Astrocyte (in vitro differentiated cells and primary cell): ENCODE data around the gene SHC1. TPM values are rescaled to one million over a fixed set of nuclear protein-coding genes. Genes with fewer than 3 reads are reported as not detected.
A peak's percentile ranks its signal among the peaks of the same experiment; 100 is the strongest.

Experiments
- DNase-seq: peaks from one replicate; pipeline ENCODE4 v3.0.0-alpha.2; 2010; ENCODE audit warnings: low read depth
- FAIRE-seq: peaks from 2 replicates; lab custom pipeline; 2011; peaks lifted over from hg19 to GRCh38; lab: Jason Lieb, UNC
- H2AFZ ChIP-seq: 2 replicates; pipeline ENCODE4 v1.6.0; 2012; ENCODE audit warnings: low read depth, low read length, inconsistent platforms
- H3K27ac ChIP-seq: 2 replicates; pipeline ENCODE4 v1.5.1; 2011; ENCODE audit warnings: low read depth, low read length, inconsistent platforms
- H3K27me3 ChIP-seq: 2 replicates; pipeline ENCODE4 v1.6.0; 2011; ENCODE audit warnings: low read length, inconsistent platforms; ENCODE audit not compliant: insufficient read depth
- H3K36me3 ChIP-seq: 2 replicates; pipeline ENCODE4 v1.5.1; 2011; ENCODE audit warnings: low read length, inconsistent platforms; ENCODE audit not compliant: insufficient read depth
- H3K4me1 ChIP-seq: 2 replicates; pipeline ENCODE4 v1.5.1; 2011; ENCODE audit warnings: low read length, inconsistent platforms; ENCODE audit not compliant: insufficient read depth
- H3K4me2 ChIP-seq: 2 replicates; pipeline ENCODE4 v1.6.0; 2012; ENCODE audit warnings: low read length, inconsistent platforms
- H3K4me3 ChIP-seq: 2 replicates; pipeline ENCODE4 v1.5.1; 2011; ENCODE audit warnings: low read depth, mild to moderate bottlenecking, low read length, inconsistent platforms; ENCODE audit not compliant: insufficient read depth
- H3K79me2 ChIP-seq: 2 replicates; pipeline ENCODE4 v1.6.0; 2012; ENCODE audit warnings: mild to moderate bottlenecking, low read length, inconsistent platforms; ENCODE audit not compliant: insufficient read depth
- H3K9ac ChIP-seq: 2 replicates; pipeline ENCODE4 v1.6.0; 2012; ENCODE audit warnings: mild to moderate bottlenecking, low read length, inconsistent platforms
- H3K9me3 ChIP-seq: 2 replicates; pipeline ENCODE4 v1.5.1; 2012; ENCODE audit warnings: low read depth, mild to moderate bottlenecking, low read length, inconsistent platforms; ENCODE audit not compliant: insufficient read depth
- H4K20me1 ChIP-seq: 2 replicates; pipeline ENCODE4 v1.6.0; 2012; ENCODE audit warnings: low read length, inconsistent platforms; ENCODE audit not compliant: insufficient read depth
- H3K27ac Mint-ChIP-seq: one replicate; pipeline ENCODE4 v1.8.0; 2021; ENCODE audit warnings: mild to moderate bottlenecking, mixed read lengths; ENCODE audit not compliant: unreplicated experiment
- H3K27me3 Mint-ChIP-seq: one replicate; pipeline ENCODE4 v1.8.0; 2021; ENCODE audit warnings: low read depth, mixed read lengths; ENCODE audit not compliant: unreplicated experiment
- H3K36me3 Mint-ChIP-seq: one replicate; pipeline ENCODE4 v1.8.0; 2021; ENCODE audit warnings: low read depth, mixed read lengths; ENCODE audit not compliant: unreplicated experiment
- H3K4me1 Mint-ChIP-seq: one replicate; pipeline ENCODE4 v1.8.0; 2021; ENCODE audit warnings: low read depth, mixed read lengths; ENCODE audit not compliant: unreplicated experiment
- H3K4me3 Mint-ChIP-seq: one replicate; pipeline ENCODE4 v1.8.0; 2021; ENCODE audit warnings: mild to moderate bottlenecking, moderate library complexity, mixed read lengths; ENCODE audit not compliant: unreplicated experiment
- H3K9me3 Mint-ChIP-seq: one replicate; pipeline ENCODE4 v1.8.0; 2021; ENCODE audit warnings: mild to moderate bottlenecking, mixed read lengths; ENCODE audit not compliant: unreplicated experiment
- CTCF ChIP-seq: IDR thresholded peaks from 2 replicates; pipeline ENCODE4 v1.5.1; 2011; ENCODE audit warnings: low read depth, mild to moderate bottlenecking, inconsistent platforms, low read length, moderate library complexity; ENCODE audit not compliant: insufficient read depth
- EZH2 ChIP-seq: IDR thresholded peaks from 2 replicates; pipeline ENCODE4 v1.6.1; 2012; ENCODE audit warnings: mild to moderate bottlenecking, low read length, inconsistent platforms; ENCODE audit not compliant: insufficient read depth
- total RNA-seq: library from RNA; stranded (reverse); gene quantifications from 2 replicates; pipeline ENCODE4 v1.2.1, GENCODE V29; 2021

Gene SHC1
- total RNA-seq, 1 donor from 2014 or later: 397 TPM

GRCh38 chr1:154968731-154969130, 1.8 kb downstream of the SHC1 start:
- peak overlapping the region; percentile 21 for H3K27ac ChIP-seq
- H3K27me3 Mint-ChIP-seq: no peaks in the 10 kb centered on the region
- H3K27me3 ChIP-seq: no peaks in the 10 kb centered on the region
- H3K36me3 ChIP-seq: peaks cover 39% of the 10 kb centered on the region
- no peak overlapping the region for H3K27ac Mint-ChIP-seq
- peak overlapping the region; percentile 94 for H3K4me2 ChIP-seq
- H3K9me3 Mint-ChIP-seq: no peaks in the 10 kb centered on the region
- peaks cover 13% of the 10 kb centered on the region for H3K36me3 Mint-ChIP-seq
- peak overlapping the region; percentile 91 for H3K9ac ChIP-seq
- peaks cover 75% of the 10 kb centered on the region for H3K79me2 ChIP-seq
- no peak for DNase-seq
- peak overlapping the region; percentile 93 for H3K4me3 Mint-ChIP-seq
- peaks cover 67% of the 10 kb centered on the region for H4K20me1 ChIP-seq
- H3K4me1 ChIP-seq: peaks cover 46% of the 10 kb centered on the region
- H3K4me3 ChIP-seq: peak overlapping the region; percentile 77
- H3K9me3 ChIP-seq: no peaks in the 10 kb centered on the region
- no peak for FAIRE-seq
- TF ChIP-seq EZH2 (no peak), CTCF (no peak)
- no peak overlapping the region for H2AFZ ChIP-seq
- peaks cover 34% of the 10 kb centered on the region for H3K4me1 Mint-ChIP-seq

- FAIRE-seq: no peak
- Histone ChIP-seq H2AFZ (no peak overlapping the region), H3K27me3 (no peaks in the 10 kb centered on the region), H3K27ac (no peak overlapping the region), H4K20me1 (peaks cover 74% of the 10 kb centered on the region), H3K9me3 (no peaks in the 10 kb centered on the region), H3K36me3 (peaks cover 44% of the 10 kb centered on the region), H3K9ac (peak overlapping the region; percentile 91), H3K79me2 (peaks cover 78% of the 10 kb centered on the region), H3K4me2 (peak overlapping the region; percentile 94), H3K4me3 (no peak overlapping the region), H3K4me1 (peaks cover 41% of the 10 kb centered on the region)
- Mint-ChIP-seq H3K4me1 (peaks cover 38% of the 10 kb centered on the region), H3K4me3 (peak overlapping the region; percentile 93), H3K36me3 (peaks cover 16% of the 10 kb centered on the region), H3K27ac (peak overlapping the region; percentile 11), H3K27me3 (no peaks in the 10 kb centered on the region), H3K9me3 (no peaks in the 10 kb centered on the region)
- DNase-seq: no peak
- TF ChIP-seq EZH2 (no peak), CTCF (no peak)
Measured at GRCh38 chr1:154967331-154967950, 3.1 kb downstream of the SHC1 start.

GRCh38 chr1:154966111-154966510, 4.4 kb downstream of the SHC1 start:
- TF ChIP-seq EZH2 (no peak), CTCF (no peak)
- Histone ChIP-seq H3K27me3 (no peaks in the 10 kb centered on the region), H3K79me2 (peaks cover 74% of the 10 kb centered on the region), H4K20me1 (peaks cover 74% of the 10 kb centered on the region), H3K4me1 (peaks cover 32% of the 10 kb centered on the region), H3K9ac (no peak overlapping the region), H3K27ac (no peak overlapping the region), H2AFZ (no peak overlapping the region), H3K36me3 (peaks cover 44% of the 10 kb centered on the region), H3K9me3 (no peaks in the 10 kb centered on the region), H3K4me2 (peak overlapping the region; percentile 94), H3K4me3 (no peak overlapping the region)
- peaks cover 31% of the 10 kb centered on the region for H3K4me1 Mint-ChIP-seq
- peak overlapping the region; percentile 26 for H3K27ac Mint-ChIP-seq
- H3K4me3 Mint-ChIP-seq: peak overlapping the region; percentile 66
- DNase-seq: no peak
- FAIRE-seq: no peak
- peaks cover 16% of the 10 kb centered on the region for H3K36me3 Mint-ChIP-seq
- no peaks in the 10 kb centered on the region for H3K9me3 Mint-ChIP-seq
- H3K27me3 Mint-ChIP-seq: no peaks in the 10 kb centered on the region
